Measurements from ENCODE around the gene HMGCS2. TPM values are rescaled to one million over a fixed set of nuclear protein-coding genes. Genes with fewer than 3 reads are reported as not detected.

The HMGCS2 gene
- total and polyA plus RNA-seq, 2 donors (not counting 1 experiment from before 2014, with no cell fraction given) = not detected

- Histone ChIP-seq H2AFZ (ENCODE audit: insufficient read depth, low read depth, low read length, poor library complexity, severe bottlenecking) (no peak overlapping the region), H3K79me2 (ENCODE audit: control insufficient read depth, insufficient read depth, low read length) (no peaks in the 10 kb centered on the region)
- intact Hi-C loops (cut with micrococcal nuclease) = no loop called here
Observed at GRCh38 chr1:119816407-119816806, 47.7 kb upstream of the HMGCS2 start.

GRCh38 chr1:119815928-119816327, 47.2 kb upstream of the HMGCS2 start:
- H3K9me3 ChIP-seq (ENCODE audit: control extremely low read depth in 1 of 3, control insufficient read depth in 2 of 3, insufficient read depth in 1 of 3, low read length in 2 of 3) = no peaks in the 10 kb centered on the region
- DNase-seq (no peak), ATAC-seq (ENCODE audit: low read depth) (no peak)
- H3K4me1 ChIP-seq (ENCODE audit: control insufficient read depth in 2 of 2, insufficient read depth in 2 of 2, low read length in 2 of 2) = no peaks in the 10 kb centered on the region
- no peaks in the 10 kb centered on the region for H3K79me2 ChIP-seq (ENCODE audit: control insufficient read depth, insufficient read depth, low read length)
- no peak overlapping the region for H3K4me2 ChIP-seq (replicated peaks; ENCODE audit: low read depth, low read length, poor library complexity, severe bottlenecking)
- no peak overlapping the region for H2AFZ ChIP-seq (ENCODE audit: insufficient read depth, low read depth, low read length, poor library complexity, severe bottlenecking)
- WGBS (ENCODE audit: insufficient coverage) = 72% methylated on average over 2 of the region's 7 CpGs
- no peaks in the 10 kb centered on the region for H3K9me3 Mint-ChIP-seq (ENCODE audit: insufficient read depth)
- H4K20me1 ChIP-seq (ENCODE audit: control insufficient read depth, insufficient read depth, low read length, poor library complexity, severe bottlenecking) = no peaks in the 10 kb centered on the region
- H3K4me3 Mint-ChIP-seq = no peak overlapping the region
- H3K36me3 ChIP-seq (replicated peaks in 1 of 2; ENCODE audit: control extremely low read depth in 1 of 2, control insufficient read depth in 1 of 2, extremely low read depth in 1 of 2, insufficient read depth in 2 of 2, low read length in 1 of 2) = no peaks in the 10 kb centered on the region
- POLR2A ChIA-PET = no interaction called here
- no peaks in the 10 kb centered on the region for H3K27me3 Mint-ChIP-seq
- peaks cover 0 to 3% (median 0%) of the 10 kb centered on the region in 4 experiments for H3K27me3 ChIP-seq (replicated peaks in 1 of 4; ENCODE audit: control extremely low read depth in 1 of 4, control insufficient read depth in 3 of 4, insufficient read depth in 4 of 4, low read length in 3 of 4)
- no peak overlapping the region for H3K4me3 ChIP-seq (ENCODE audit: control extremely low read depth in 1 of 5, extremely low read depth in 1 of 5, insufficient read depth in 1 of 5, low read depth in 2 of 5, low read length in 4 of 5)
- H3K4me1 Mint-ChIP-seq = no peaks in the 10 kb centered on the region
- intact Hi-C loops (cut with micrococcal nuclease) = no loop called here
- H3K27ac Mint-ChIP-seq = no peak overlapping the region
- no peak overlapping the region for H3K27ac ChIP-seq (ENCODE audit: low read length in 2 of 2)
- no peak for TF ChIP-seq EZH2 (IDR thresholded peaks at IDR 0.05; ENCODE audit: borderline replicate concordance, insufficient read depth, low read depth, low read length, poor library complexity, severe bottlenecking)
- TF ChIP-seq, protein P1, sequence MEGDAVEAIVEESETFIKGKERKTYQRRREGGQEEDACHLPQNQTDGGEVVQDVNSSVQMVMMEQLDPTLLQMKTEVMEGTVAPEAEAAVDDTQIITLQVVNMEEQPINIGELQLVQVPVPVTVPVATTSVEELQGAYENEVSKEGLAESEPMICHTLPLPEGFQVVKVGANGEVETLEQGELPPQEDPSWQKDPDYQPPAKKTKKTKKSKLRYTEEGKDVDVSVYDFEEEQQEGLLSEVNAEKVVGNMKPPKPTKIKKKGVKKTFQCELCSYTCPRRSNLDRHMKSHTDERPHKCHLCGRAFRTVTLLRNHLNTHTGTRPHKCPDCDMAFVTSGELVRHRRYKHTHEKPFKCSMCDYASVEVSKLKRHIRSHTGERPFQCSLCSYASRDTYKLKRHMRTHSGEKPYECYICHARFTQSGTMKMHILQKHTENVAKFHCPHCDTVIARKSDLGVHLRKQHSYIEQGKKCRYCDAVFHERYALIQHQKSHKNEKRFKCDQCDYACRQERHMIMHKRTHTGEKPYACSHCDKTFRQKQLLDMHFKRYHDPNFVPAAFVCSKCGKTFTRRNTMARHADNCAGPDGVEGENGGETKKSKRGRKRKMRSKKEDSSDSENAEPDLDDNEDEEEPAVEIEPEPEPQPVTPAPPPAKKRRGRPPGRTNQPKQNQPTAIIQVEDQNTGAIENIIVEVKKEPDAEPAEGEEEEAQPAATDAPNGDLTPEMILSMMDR (IDR thresholded peaks at IDR 0.05) = no peak
- H3K9ac ChIP-seq (ENCODE audit: low read length) = no peak overlapping the region
- CTCF ChIA-PET = interaction anchor here (2.0 kb wide), 2 partner anchors 9 kb away, joined by 5 to 6 read pairs; no protein-coding TSS in a partner anchor

More at GRCh38 chr1:119816407-119816806, 47.7 kb upstream of the HMGCS2 start:
- no peaks in the 10 kb centered on the region for H3K9me3 ChIP-seq (ENCODE audit: control extremely low read depth in 1 of 3, control insufficient read depth in 2 of 3, insufficient read depth in 1 of 3, low read length in 2 of 3)
- no peaks in the 10 kb centered on the region for H3K4me1 ChIP-seq (ENCODE audit: control insufficient read depth in 2 of 2, insufficient read depth in 2 of 2, low read length in 2 of 2)
- no peaks in the 10 kb centered on the region for H4K20me1 ChIP-seq (ENCODE audit: control insufficient read depth, insufficient read depth, low read length, poor library complexity, severe bottlenecking)
- ChIA-PET CTCF (interaction anchor here (2.0 to 2.6 kb wide), 3 partner anchors 7 to 9 kb away, joined by 5 to 11 read pairs (median 6); no protein-coding TSS in a partner anchor), POLR2A (no interaction called here)
- no peak overlapping the region for H3K4me2 ChIP-seq (replicated peaks; ENCODE audit: low read depth, low read length, poor library complexity, severe bottlenecking)
- peaks cover 0 to 3% (median 0%) of the 10 kb centered on the region in 4 experiments for H3K27me3 ChIP-seq (replicated peaks in 1 of 4; ENCODE audit: control extremely low read depth in 1 of 4, control insufficient read depth in 3 of 4, insufficient read depth in 4 of 4, low read length in 3 of 4)
- no peak overlapping the region for H3K27ac Mint-ChIP-seq
- 86% methylated on average over 1 of the region's 2 CpGs for WGBS (ENCODE audit: insufficient coverage)
- DNase-seq (no peak), ATAC-seq (ENCODE audit: low read depth) (no peak)
- no peaks in the 10 kb centered on the region for H3K4me1 Mint-ChIP-seq
- H3K9ac ChIP-seq (ENCODE audit: low read length) = no peak overlapping the region
- TF ChIP-seq, protein P1 (IDR thresholded peaks at IDR 0.05) = no peak
- no peak for TF ChIP-seq EZH2 (IDR thresholded peaks at IDR 0.05; ENCODE audit: borderline replicate concordance, insufficient read depth, low read depth, low read length, poor library complexity, severe bottlenecking)
- H3K4me3 Mint-ChIP-seq = no peak overlapping the region
- no peaks in the 10 kb centered on the region for H3K36me3 ChIP-seq (replicated peaks in 1 of 2; ENCODE audit: control extremely low read depth in 1 of 2, control insufficient read depth in 1 of 2, extremely low read depth in 1 of 2, insufficient read depth in 2 of 2, low read length in 1 of 2)
- H3K9me3 Mint-ChIP-seq (ENCODE audit: insufficient read depth) = no peaks in the 10 kb centered on the region
- H3K4me3 ChIP-seq (ENCODE audit: control extremely low read depth in 1 of 5, extremely low read depth in 1 of 5, insufficient read depth in 1 of 5, low read depth in 2 of 5, low read length in 4 of 5) = no peak overlapping the region
- H3K27ac ChIP-seq (ENCODE audit: low read length in 2 of 2) = no peak overlapping the region
- no peaks in the 10 kb centered on the region for H3K27me3 Mint-ChIP-seq
